Hindlimb muscle (tissue), 1 donor: ENCODE results near the gene AQP12B. TPM values are rescaled to one million over a fixed set of nuclear protein-coding genes. Genes with fewer than 3 reads are reported as not detected.

Experiments used
- DNase-seq: peaks from one replicate; pipeline ENCODE4 v3.0.0-alpha.2; 2013
- polyA plus RNA-seq: library from polyadenylated mRNA; unstranded; fragments of 120-200 nt; gene quantifications from one replicate; pipeline ENCODE4 v1.2.1, GENCODE V29; 2013; ENCODE audit not compliant: insufficient read length

The AQP12B gene
- polyA plus RNA-seq, 1 donor = 1.6 TPM

GRCh38 chr2:240631548-240632305 is 51.0 kb downstream of the AQP12B start:
- no peak for DNase-seq

GRCh38 chr2:240630771-240631547 is 51.7 kb downstream of the AQP12B start:
- no peak for DNase-seq

- no peak for DNase-seq
Observed at GRCh38 chr2:240629968-240630770, 52.5 kb downstream of the AQP12B start.

- no peak for DNase-seq
Observed at GRCh38 chr2:240629619-240629967, 53.1 kb downstream of the AQP12B start.

GRCh38 chr2:240628808-240629618 is 53.7 kb downstream of the AQP12B start:
- DNase-seq = no peak

- no peak for DNase-seq
Observed at GRCh38 chr2:240628507-240628807, 54.2 kb downstream of the AQP12B start.

- no peak for DNase-seq
Observed at GRCh38 chr2:240627736-240628506, 54.8 kb downstream of the AQP12B start.

GRCh38 chr2:240626531-240627300 is 56.0 kb downstream of the AQP12B start:
- DNase-seq = no peak

Other genes with a start within 250 kb of the AQP12B start
- gene GPC1, start 247.2 kb downstream of the AQP12B start, polyA plus RNA-seq = 149 TPM
- gene ANKMY1, start 124.9 kb downstream of the AQP12B start, polyA plus RNA-seq = 11.4 TPM
- gene DUSP28, start 122.5 kb downstream of the AQP12B start, polyA plus RNA-seq = 12.6 TPM
- 35.0 TPM for gene RNPEPL1, start 114.4 kb downstream of the AQP12B start, polyA plus RNA-seq
- 16.7 TPM for gene CAPN10, start 96.2 kb downstream of the AQP12B start, polyA plus RNA-seq
- 2.5 TPM for gene GPR35, start 57.4 kb downstream of the AQP12B start, polyA plus RNA-seq
- gene AQP12A, start 9.0 kb upstream of the AQP12B start, polyA plus RNA-seq = 0.74 TPM
- gene KIF1A, start 137.3 kb upstream of the AQP12B start, polyA plus RNA-seq = 4.4 TPM
- not detected for gene AGXT, start 185.9 kb upstream of the AQP12B start, polyA plus RNA-seq
- gene MAB21L4, start 213.3 kb upstream of the AQP12B start, polyA plus RNA-seq = 0.10 TPM
- gene CROCC2, start 223.5 kb upstream of the AQP12B start, polyA plus RNA-seq = 0.22 TPM